Hepatocyte (in vitro differentiated cells): ENCODE data around the gene SLC19A2.

ENCODE experiments used
- CTCF ChIP-seq: fragments of 200-600 bp; sonication (generic); IDR thresholded peaks from 2 replicates; pipeline ENCODE4 v1.5.1; 2016; ENCODE audit warnings: antibody characterized with exemption, mild to moderate bottlenecking; ENCODE audit not compliant: poor library complexity
- EZH2 ChIP-seq: fragments of 200-600 bp; sonication (generic); IDR thresholded peaks from 2 replicates; pipeline ENCODE4 v1.6.1; 2016; ENCODE audit warnings: antibody characterized with exemption, mild to moderate bottlenecking, borderline replicate concordance

DNA sequence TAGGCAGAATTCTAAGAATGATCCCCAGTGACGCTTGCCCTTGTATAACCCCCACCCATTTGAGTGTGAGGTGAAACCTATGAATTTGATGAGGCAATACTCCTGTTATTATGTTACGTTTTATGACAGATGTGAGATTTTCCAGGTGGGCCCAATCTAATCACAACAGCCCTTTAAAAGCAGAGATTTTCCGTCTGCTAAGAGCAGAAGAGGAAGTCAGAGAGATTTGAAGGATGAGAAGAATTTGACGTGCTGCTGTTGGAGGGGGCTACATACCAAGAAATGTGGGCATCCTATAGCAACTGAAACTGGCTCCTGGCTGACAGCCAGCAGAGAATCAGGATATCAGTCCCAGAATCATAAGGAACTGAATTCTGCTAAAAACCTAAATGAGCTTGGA is 2.4 kb upstream of the SLC19A2 start:
- no peak for TF ChIP-seq CTCF
- TF ChIP-seq EZH2: no peak
